K562 (cell line): ENCODE measurements around the gene SNX30. TPM values are rescaled to one million over a fixed set of nuclear protein-coding genes. Genes with fewer than 3 reads are reported as not detected.

Experiments used
- ATAC-seq: fragments of 200-7000 bp; cut with Tn5 transposase; 3 replicates; pipeline ENCODE4 v1.9.1; 2020; ENCODE audit warnings: moderate library complexity
- BruUV-seq: library from RNA; stranded (reverse); fragments of 400-500 nt; replicated peaks from 2 replicates; lab custom pipeline; 2021; lab: Mats Ljungman, UMichigan
- CTCF ChIA-PET: fragments of 300-600 bp; formaldehyde crosslinking; extraction: SDS; loops from one replicate; lab custom pipeline; 2021; ENCODE audit warnings: low intra/inter-chr PET ratio; lab: Yijun Ruan, JAX
- POLR2A ChIA-PET: fragments of 300-600, 350-650 bp; sonication (Branson Sonifier 250); formaldehyde crosslinking; extraction: SDS; loops from one replicate; lab custom pipeline; 2021; ENCODE audit warnings: antibody characterized with exemption, inconsistent platforms; lab: Yijun Ruan, JAX
- DNase-seq, 4 experiments: peaks; one replicate each; pipeline versions ENCODE4 v3.0.0 to v3.0.0-alpha.2; 2011 to 2018; ENCODE audit warnings: low spot score in 3 of 4, mixed read lengths in 3 of 4; ENCODE audit errors: extremely low read depth in 1 of 4
- FAIRE-seq: peaks from 2 replicates; lab custom pipeline; 2011; peaks lifted over from hg19 to GRCh38; lab: Jason Lieb, UNC
- H2AFZ ChIP-seq: 2 replicates; pipeline ENCODE4 v1.6.0; 2011; ENCODE audit warnings: low read depth, low read length, control low read depth, inconsistent platforms
- H3K27ac ChIP-seq: fragments of 200-600 bp; 3 replicates; pipeline ENCODE4 v1.8.0; 2011; ENCODE audit warnings: low read depth, mild to moderate bottlenecking, control low read depth, inconsistent platforms, low read length, moderate library complexity, mixed read lengths; ENCODE audit errors: extremely low read depth
- H3K27me3 ChIP-seq, 2 experiments: fragments of 300-600 bp in 1 of 2; 2 replicates in 1 of 2; 3 replicates in 1 of 2; pipeline versions ENCODE4 v1.6.0 to v1.8.0; 2011; ENCODE audit warnings: inconsistent platforms in 2 of 2, low read length in 2 of 2, mild to moderate bottlenecking in 1 of 2, mixed read lengths in 1 of 2, moderate library complexity in 1 of 2; ENCODE audit not compliant: control insufficient read depth in 2 of 2, insufficient read depth in 2 of 2
- H3K36me3 ChIP-seq: fragments of 300-600 bp; 3 replicates; pipeline ENCODE4 v1.8.0; 2011; ENCODE audit warnings: mild to moderate bottlenecking, low read length, inconsistent platforms; ENCODE audit not compliant: control insufficient read depth, insufficient read depth
- H3K4me1 ChIP-seq, 2 experiments: fragments of 200-600 bp in 1 of 2; replicated peaks in 1 of 2; 2 replicates in 1 of 2; 3 replicates in 1 of 2; pipeline versions ENCODE4 v1.5.1 to v1.8.0; 2011; ENCODE audit warnings: inconsistent platforms in 2 of 2, low read length in 2 of 2, mild to moderate bottlenecking in 1 of 2, mixed read lengths in 1 of 2, moderate library complexity in 1 of 2; ENCODE audit not compliant: control insufficient read depth in 2 of 2, insufficient read depth in 2 of 2
- H3K4me2 ChIP-seq: 2 replicates; pipeline ENCODE4 v1.6.1; 2011; ENCODE audit warnings: low read length, control low read depth, inconsistent platforms, mixed read lengths; ENCODE audit not compliant: insufficient read depth
- H3K4me3 ChIP-seq: fragments of 200-600 bp; sonication (generic), shearing (Covaris generic); 2 replicates; pipeline ENCODE4 v1.5.1; 2016; ENCODE audit warnings: control low read depth, inconsistent platforms
- H3K79me2 ChIP-seq: fragments of 200-600 bp; 3 replicates; pipeline ENCODE4 v1.8.0; 2011; ENCODE audit warnings: low read length, inconsistent platforms; ENCODE audit not compliant: control insufficient read depth, insufficient read depth
- H3K9ac ChIP-seq, 2 experiments: 2 replicates each; pipeline versions ENCODE4 v1.6.0 to v1.6.1; 2011; ENCODE audit warnings: low read depth in 2 of 2, low read length in 2 of 2, control low read depth in 1 of 2, inconsistent platforms in 1 of 2, mild to moderate bottlenecking in 1 of 2, mixed read lengths in 1 of 2; ENCODE audit not compliant: insufficient read depth in 1 of 2
- H3K9me1 ChIP-seq: one replicate; pipeline ENCODE4 v1.6.0; 2011; ENCODE audit warnings: inconsistent platforms, mild to moderate bottlenecking, low read length, moderate library complexity; ENCODE audit not compliant: control insufficient read depth, insufficient read depth
- H3K9me3 ChIP-seq: replicated peaks from 2 replicates; pipeline ENCODE4 v1.5.1; 2011; ENCODE audit warnings: low read depth, low read length, inconsistent platforms; ENCODE audit not compliant: control insufficient read depth, insufficient read depth
- H4K20me1 ChIP-seq: replicated peaks from 2 replicates; pipeline ENCODE4 v1.6.1; 2011; ENCODE audit warnings: low read length, inconsistent platforms, mixed read lengths; ENCODE audit not compliant: control insufficient read depth, insufficient read depth
- ARID1B ChIP-seq: fragments of 450-650 bp; IDR thresholded peaks from 2 replicates; pipeline ENCODE4 v1.6.1; 2016; ENCODE audit warnings: antibody characterized with exemption, mild to moderate bottlenecking, inconsistent platforms
- DPF2 ChIP-seq: fragments of 450-650 bp; IDR thresholded peaks from 2 replicates; pipeline ENCODE4 v1.6.1; 2016
- E2F5 ChIP-seq: sonication (generic); formaldehyde crosslinking; IDR thresholded peaks from 2 replicates; pipeline ENCODE4 v1.8.0; 2022; ENCODE audit warnings: mild to moderate bottlenecking, missing genetic modification reagents
- EGR1 ChIP-seq: fragments of 450-650 bp; conservative IDR thresholded peaks from 2 replicates; pipeline ENCODE4 v1.6.1; 2017; ENCODE audit warnings: mild to moderate bottlenecking
- ESRRB ChIP-seq: fragments of 250-450 bp; sonication (Bioruptor Pico); IDR thresholded peaks from 2 replicates; pipeline ENCODE4 v1.5.0; 2020; ENCODE audit warnings: mild to moderate bottlenecking, moderate library complexity, borderline replicate concordance
- HDAC6 ChIP-seq: IDR thresholded peaks from 2 replicates; pipeline ENCODE4 v1.6.1; 2012; ENCODE audit warnings: low read depth, mild to moderate bottlenecking, control low read depth, inconsistent platforms, low read length, moderate library complexity
- HLTF ChIP-seq: fragments of 450-650 bp; IDR thresholded peaks from 2 replicates; pipeline ENCODE4 v1.6.1; 2016
- KAT8 ChIP-seq: fragments of 450-650 bp; IDR thresholded peaks from 2 replicates; pipeline ENCODE4 v1.6.1; 2016; ENCODE audit warnings: low read depth, mild to moderate bottlenecking
- L3MBTL2 ChIP-seq: fragments of 450-650 bp; IDR thresholded peaks from 2 replicates; pipeline ENCODE4 v1.6.1; 2016; ENCODE audit warnings: mild to moderate bottlenecking, moderate library complexity
- LARP7 ChIP-seq: fragments of 450-650 bp; IDR thresholded peaks from 2 replicates; pipeline ENCODE4 v1.6.1; 2016
- MAFF ChIP-seq: IDR thresholded peaks from 2 replicates; pipeline ENCODE4 v1.6.1; 2012; ENCODE audit warnings: low read length, improper control_type of control experiment
- MAZ ChIP-seq, 2 experiments: fragments of 450-650 bp in 1 of 2; sonication (generic) in 1 of 2; formaldehyde crosslinking; IDR thresholded peaks in 1 of 2; conservative IDR thresholded peaks in 1 of 2; 2 replicates each; pipeline versions ENCODE4 v1.4.0 to v1.5.0; 2020; ENCODE audit warnings: mild to moderate bottlenecking in 1 of 2, missing genetic modification reagents in 1 of 2
- NCOA1 ChIP-seq: fragments of 450-650 bp; IDR thresholded peaks from 2 replicates; pipeline ENCODE4 v1.6.1; 2016; ENCODE audit warnings: low read depth
- TRIM28 ChIP-seq: fragments of 450-650 bp; IDR thresholded peaks from 2 replicates; pipeline ENCODE4 v1.6.1; 2017
- ZNF263 ChIP-seq: sonication (generic); formaldehyde crosslinking; IDR thresholded peaks from 2 replicates; pipeline ENCODE4 v1.8.0; 2022; ENCODE audit warnings: mild to moderate bottlenecking, missing genetic modification reagents, borderline replicate concordance
- ZNF354B ChIP-seq: fragments of 250-450 bp; sonication (Bioruptor Pico); IDR thresholded peaks from 2 replicates; pipeline ENCODE4 v1.4.0; 2020
- ZNF408 ChIP-seq: fragments of 250-450 bp; sonication (Bioruptor Pico); IDR thresholded peaks from 2 replicates; pipeline ENCODE4 v1.4.0; 2020; ENCODE audit warnings: low read depth, mild to moderate bottlenecking, moderate library complexity
- WGBS: fragments of 100-300 bp; shearing (Covaris generic); methylation state at CpG from one replicate; pipeline ENCODE4 v1.1.6; 2016; ENCODE audit warnings: low coverage, mixed read lengths; ENCODE audit not compliant: insufficient coverage; ENCODE audit errors: missing lambda C conversion rate; 5-methylcytosine and 5-hydroxymethylcytosine counted together
- in situ Hi-C: fragments of 300-500 bp; cut with MboI; formaldehyde crosslinking; loops from 4 replicates; pipeline ENCODE4 v1.15.0; 2018; ENCODE audit warnings: inconsistent platforms, mixed read lengths
- intact Hi-C: fragments of 100-400 bp; cut with micrococcal nuclease; formaldehyde crosslinking; loops from 2 replicates; pipeline ENCODE4 v1.14.2; 2022
- polyA plus RNA-seq, 8 experiments: library from polyadenylated mRNA; depleted of rRNA in 4 of 8; stranded (reverse) in 5 of 8; unstranded in 3 of 8; fragments of >200 nt; fragmentation: Nextera tagmentation in 2 of 8; fragmentation: Illumina TruSeq in 1 of 8; extraction: Ambion mirVana in 2 of 8; extraction: Trizol in 1 of 8; gene quantifications; 2 replicates each; pipeline versions ENCODE4 v1.2.1 to v1.2.3, GENCODE V29; 2011 to 2014; ENCODE audit warnings: inconsistent platforms in 1 of 8, missing spikeins in 1 of 8
- total RNA-seq, 7 experiments: library from RNA; depleted of rRNA in 6 of 7; stranded (reverse); fragments of >200 nt in 6 of 7; fragmentation: Illumina TruSeq in 2 of 7; extraction: Trizol in 2 of 7; gene quantifications; 2 replicates each; pipeline versions ENCODE4 v1.2.1 to v1.2.3, GENCODE V29; 2011 to 2021; ENCODE audit warnings: low replicate concordance in 1 of 7
- TF ChIP-seq, protein P1 (sequence below), 2 experiments: fragments of 450-650 bp; IDR thresholded peaks; 2 replicates each; pipeline ENCODE4 v1.6.1; 2018; ENCODE audit warnings: mild to moderate bottlenecking in 2 of 2, low read depth in 1 of 2; ENCODE audit not compliant: partially characterized antibody in 2 of 2

Gene SNX30
- total and polyA plus RNA-seq, 9 of the 15 experiments (the other 6 are each of a cell fraction or from before 2014, with no cell fraction given) = 0.76 to 5.9 (median 3.3) TPM

- Histone ChIP-seq H3K9me1 (no peaks in the 10 kb centered on the region), H3K36me3 (no peaks in the 10 kb centered on the region), H3K27me3 (no peaks in the 10 kb centered on the region), H3K4me3 (peak overlapping the region; percentile 31; the same call in 1 of the 2 replicates), H3K4me1 (peaks cover 4 to 7% of the 10 kb centered on the region in 2 experiments; a peak in 4 of 5 replicates), H3K4me2 (peak overlapping the region; percentile 50), H3K9me3 (no peaks in the 10 kb centered on the region), H3K9ac (no peak overlapping the region; a peak in 1 of 4 replicates), H4K20me1 (no peaks in the 10 kb centered on the region), H3K79me2 (no peaks in the 10 kb centered on the region), H2AFZ (peak overlapping the region; percentile 86), H3K27ac (peak overlapping the region; percentile 61; the same call in 2 of the 3 replicates)
- intact Hi-C loops = no loop called here
- DNase-seq (peak; percentile 68 to 88 (median 78)), FAIRE-seq (peak; percentile 88), ATAC-seq (peak; percentile 95)
- in situ Hi-C loops = no loop called here
- WGBS = 0% methylated on average over 1 of the region's 3 CpGs
- ChIA-PET CTCF (interaction anchor here (0.5 kb wide), 1 partner anchor 104 kb away, joined by 4 read pairs; no protein-coding TSS in a partner anchor), POLR2A (interaction anchor here (1.3 kb wide), 1 partner anchor 11 kb away, joined by 4 read pairs; no protein-coding TSS in a partner anchor)
- BruUV-seq = no TSS peak
- TF ChIP-seq HLTF = 0 out of 2 replicates have a peak, but pooled peaks have one; percentile 56
- peak; percentile 77 for TF ChIP-seq EGR1
- TF ChIP-seq MAFF = peak; percentile 11; the same call in 1 of the 2 replicates
- no peak for TF ChIP-seq ZNF354B
- no peak for TF ChIP-seq E2F5 (CRISPR knock-in tag)
- TF ChIP-seq DPF2 = peak; percentile 71
- 0 out of 2 replicates have a peak, but pooled peaks have one; percentile 17 for TF ChIP-seq NCOA1
- TF ChIP-seq ESRRB (CRISPR knock-in tag) = no peak
- TF ChIP-seq HDAC6 = no peak
- TF ChIP-seq LARP7 = 0 out of 2 replicates have a peak, but pooled peaks have one; percentile 65
- peak in 1 of 2 experiments; percentile 59; a peak in 1 of 4 replicates for TF ChIP-seq MAZ (CRISPR knock-in tag; conservative IDR thresholded peaks at IDR 0.05 in 1 of 2, IDR thresholded peaks at IDR 0.05 in 1 of 2)
- peak; percentile 98 for TF ChIP-seq ZNF263 (CRISPR knock-in tag)
- no peak for TF ChIP-seq KAT8
- peak; percentile 57 for TF ChIP-seq ARID1B
- no peak for TF ChIP-seq TRIM28
- TF ChIP-seq, protein P1, sequence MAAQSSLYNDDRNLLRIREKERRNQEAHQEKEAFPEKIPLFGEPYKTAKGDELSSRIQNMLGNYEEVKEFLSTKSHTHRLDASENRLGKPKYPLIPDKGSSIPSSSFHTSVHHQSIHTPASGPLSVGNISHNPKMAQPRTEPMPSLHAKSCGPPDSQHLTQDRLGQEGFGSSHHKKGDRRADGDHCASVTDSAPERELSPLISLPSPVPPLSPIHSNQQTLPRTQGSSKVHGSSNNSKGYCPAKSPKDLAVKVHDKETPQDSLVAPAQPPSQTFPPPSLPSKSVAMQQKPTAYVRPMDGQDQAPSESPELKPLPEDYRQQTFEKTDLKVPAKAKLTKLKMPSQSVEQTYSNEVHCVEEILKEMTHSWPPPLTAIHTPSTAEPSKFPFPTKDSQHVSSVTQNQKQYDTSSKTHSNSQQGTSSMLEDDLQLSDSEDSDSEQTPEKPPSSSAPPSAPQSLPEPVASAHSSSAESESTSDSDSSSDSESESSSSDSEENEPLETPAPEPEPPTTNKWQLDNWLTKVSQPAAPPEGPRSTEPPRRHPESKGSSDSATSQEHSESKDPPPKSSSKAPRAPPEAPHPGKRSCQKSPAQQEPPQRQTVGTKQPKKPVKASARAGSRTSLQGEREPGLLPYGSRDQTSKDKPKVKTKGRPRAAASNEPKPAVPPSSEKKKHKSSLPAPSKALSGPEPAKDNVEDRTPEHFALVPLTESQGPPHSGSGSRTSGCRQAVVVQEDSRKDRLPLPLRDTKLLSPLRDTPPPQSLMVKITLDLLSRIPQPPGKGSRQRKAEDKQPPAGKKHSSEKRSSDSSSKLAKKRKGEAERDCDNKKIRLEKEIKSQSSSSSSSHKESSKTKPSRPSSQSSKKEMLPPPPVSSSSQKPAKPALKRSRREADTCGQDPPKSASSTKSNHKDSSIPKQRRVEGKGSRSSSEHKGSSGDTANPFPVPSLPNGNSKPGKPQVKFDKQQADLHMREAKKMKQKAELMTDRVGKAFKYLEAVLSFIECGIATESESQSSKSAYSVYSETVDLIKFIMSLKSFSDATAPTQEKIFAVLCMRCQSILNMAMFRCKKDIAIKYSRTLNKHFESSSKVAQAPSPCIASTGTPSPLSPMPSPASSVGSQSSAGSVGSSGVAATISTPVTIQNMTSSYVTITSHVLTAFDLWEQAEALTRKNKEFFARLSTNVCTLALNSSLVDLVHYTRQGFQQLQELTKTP (IDR thresholded peaks at IDR 0.05; ENCODE audit: low read depth in 1 of 2, partially characterized antibody in 2 of 2) = peak in 1 of 2 experiments; percentile 67
- TF ChIP-seq L3MBTL2 = no peak
- no peak for TF ChIP-seq ZNF408
Observed at GRCh38 chr9:112867275-112867991, 116.9 kb downstream of the SNX30 start.
